A549 (cell line): ENCODE results near the gene PALLD.

Experiments
- CHD2 ChIP-seq: fragments of 150-350 bp; IDR thresholded peaks from 2 replicates; pipeline ENCODE4 v1.6.1; 2014; ENCODE audit warnings: low read length; ENCODE audit not compliant: partially characterized antibody
- HOXA7 ChIP-seq: fragments of 250-450 bp; sonication (Bioruptor Pico); IDR thresholded peaks from 2 replicates; pipeline ENCODE4 v1.5.0; 2020; ENCODE audit warnings: mild to moderate bottlenecking, moderate library complexity
- KDM5A ChIP-seq: fragments of 200-600 bp; sonication (generic); IDR thresholded peaks from 2 replicates; pipeline ENCODE4 v1.6.1; 2016; ENCODE audit warnings: antibody characterized with exemption, mild to moderate bottlenecking
- MAFK ChIP-seq: fragments of 450-650 bp; IDR thresholded peaks from 2 replicates; pipeline ENCODE4 v1.6.1; 2014; ENCODE audit not compliant: partially characterized antibody
- MYC ChIP-seq: IDR thresholded peaks from 2 replicates; pipeline ENCODE4 v1.6.1; 2012; ENCODE audit warnings: mild to moderate bottlenecking, inconsistent platforms, low read length, improper control_type of control experiment, borderline replicate concordance
- NR3C1 ChIP-seq: fragments of >200 bp; sonication (Bioruptor Twin); formaldehyde crosslinking; IDR thresholded peaks from 3 replicates; pipeline ENCODE4 v1.6.1; 2017
- PHF8 ChIP-seq: fragments of 200-600 bp; sonication (generic); IDR thresholded peaks from 2 replicates; pipeline ENCODE4 v1.6.1; 2016; ENCODE audit warnings: low read depth, mild to moderate bottlenecking, antibody characterized with exemption, moderate library complexity, borderline replicate concordance
- POLR2A ChIP-seq: IDR thresholded peaks from 2 replicates; pipeline ENCODE4 v1.6.1; 2012; ENCODE audit warnings: mild to moderate bottlenecking, low read length
- REST ChIP-seq: fragments of 200-600 bp; sonication (generic); IDR thresholded peaks from 2 replicates; pipeline ENCODE4 v1.6.1; 2016; ENCODE audit warnings: antibody characterized with exemption, mild to moderate bottlenecking, moderate library complexity
- SMC3 ChIP-seq: fragments of >200 bp; sonication (Bioruptor Twin); formaldehyde crosslinking; IDR thresholded peaks from 3 replicates; pipeline ENCODE4 v1.6.1; 2018; ENCODE audit warnings: inconsistent platforms
- ZNF302 ChIP-seq: fragments of 250-450 bp; sonication (Bioruptor Pico); IDR thresholded peaks from 2 replicates; pipeline ENCODE4 v1.9.0; 2021; ENCODE audit warnings: inconsistent platforms, mild to moderate bottlenecking, moderate library complexity
- ZSCAN20 ChIP-seq: fragments of 250-450 bp; sonication (Bioruptor Pico); IDR thresholded peaks from 2 replicates; pipeline ENCODE4 v1.8.0; 2022; ENCODE audit warnings: mild to moderate bottlenecking, moderate library complexity
- TF ChIP-seq, protein P1 (sequence below): fragments of >200 bp; sonication (Bioruptor Twin); formaldehyde crosslinking; IDR thresholded peaks from 3 replicates; pipeline ENCODE4 v1.5.1; 2016

DNA sequence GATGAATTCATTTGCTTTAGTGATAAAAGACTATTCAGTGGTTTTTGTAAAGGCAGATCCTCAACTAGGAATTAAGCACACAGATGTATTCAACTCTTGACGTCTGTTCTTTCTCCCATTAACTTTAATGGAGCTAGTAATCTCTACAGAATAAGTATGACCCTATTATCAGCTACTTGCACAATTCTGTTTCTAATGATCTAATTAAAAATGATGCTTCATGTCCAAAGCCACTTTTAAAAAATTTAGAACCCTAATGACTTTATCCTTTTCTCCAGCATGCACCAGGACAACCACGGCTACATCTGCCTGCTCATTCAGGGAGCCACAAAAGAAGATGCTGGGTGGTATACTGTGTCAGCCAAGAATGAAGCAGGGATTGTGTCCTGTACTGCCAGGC, 427.8 kb downstream of the PALLD start:
- TF ChIP-seq, protein P1, sequence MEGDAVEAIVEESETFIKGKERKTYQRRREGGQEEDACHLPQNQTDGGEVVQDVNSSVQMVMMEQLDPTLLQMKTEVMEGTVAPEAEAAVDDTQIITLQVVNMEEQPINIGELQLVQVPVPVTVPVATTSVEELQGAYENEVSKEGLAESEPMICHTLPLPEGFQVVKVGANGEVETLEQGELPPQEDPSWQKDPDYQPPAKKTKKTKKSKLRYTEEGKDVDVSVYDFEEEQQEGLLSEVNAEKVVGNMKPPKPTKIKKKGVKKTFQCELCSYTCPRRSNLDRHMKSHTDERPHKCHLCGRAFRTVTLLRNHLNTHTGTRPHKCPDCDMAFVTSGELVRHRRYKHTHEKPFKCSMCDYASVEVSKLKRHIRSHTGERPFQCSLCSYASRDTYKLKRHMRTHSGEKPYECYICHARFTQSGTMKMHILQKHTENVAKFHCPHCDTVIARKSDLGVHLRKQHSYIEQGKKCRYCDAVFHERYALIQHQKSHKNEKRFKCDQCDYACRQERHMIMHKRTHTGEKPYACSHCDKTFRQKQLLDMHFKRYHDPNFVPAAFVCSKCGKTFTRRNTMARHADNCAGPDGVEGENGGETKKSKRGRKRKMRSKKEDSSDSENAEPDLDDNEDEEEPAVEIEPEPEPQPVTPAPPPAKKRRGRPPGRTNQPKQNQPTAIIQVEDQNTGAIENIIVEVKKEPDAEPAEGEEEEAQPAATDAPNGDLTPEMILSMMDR, result no peak
- no peak for TF ChIP-seq NR3C1
- no peak for TF ChIP-seq REST
- no peak for TF ChIP-seq POLR2A
- no peak for TF ChIP-seq KDM5A
- TF ChIP-seq HOXA7 (CRISPR knock-in tag), result no peak
- TF ChIP-seq CHD2, result no peak
- no peak for TF ChIP-seq PHF8
- TF ChIP-seq MAFK, result no peak
- no peak for TF ChIP-seq ZNF302 (CRISPR knock-in tag)
- TF ChIP-seq ZSCAN20, result no peak
- no peak for TF ChIP-seq SMC3
- TF ChIP-seq MYC, result no peak
